Stimulated activated naive CD8-positive, alpha-beta T cell treated with anti-CD3 and anti-CD28 coated beads, Interleukin-15, Interleukin-2, amounts not matched to agents 100 ng/mL and 50 ng/mL, for 24 hours (primary cell): ENCODE results near the gene NPAS3.
A peak's percentile ranks its signal among the peaks of the same experiment; 100 is the strongest.

Experiments used
- H3K27ac Mint-ChIP-seq: one replicate; pipeline ENCODE4 v1.8.0; 2021; ENCODE audit warnings: mild to moderate bottlenecking, mixed read lengths
- H3K27me3 Mint-ChIP-seq: one replicate; pipeline ENCODE4 v1.8.0; 2021; ENCODE audit warnings: mixed read lengths
- H3K36me3 Mint-ChIP-seq: one replicate; pipeline ENCODE4 v1.8.0; 2021; ENCODE audit warnings: low read depth, mixed read lengths
- H3K4me1 Mint-ChIP-seq: one replicate; pipeline ENCODE4 v1.8.0; 2021; ENCODE audit warnings: low read depth, mixed read lengths
- H3K4me3 Mint-ChIP-seq: one replicate; pipeline ENCODE4 v1.8.0; 2021; ENCODE audit warnings: mild to moderate bottlenecking, mixed read lengths
- H3K9me3 Mint-ChIP-seq: one replicate; pipeline ENCODE4 v1.8.0; 2021; ENCODE audit warnings: mixed read lengths

Gene NPAS3

DNA sequence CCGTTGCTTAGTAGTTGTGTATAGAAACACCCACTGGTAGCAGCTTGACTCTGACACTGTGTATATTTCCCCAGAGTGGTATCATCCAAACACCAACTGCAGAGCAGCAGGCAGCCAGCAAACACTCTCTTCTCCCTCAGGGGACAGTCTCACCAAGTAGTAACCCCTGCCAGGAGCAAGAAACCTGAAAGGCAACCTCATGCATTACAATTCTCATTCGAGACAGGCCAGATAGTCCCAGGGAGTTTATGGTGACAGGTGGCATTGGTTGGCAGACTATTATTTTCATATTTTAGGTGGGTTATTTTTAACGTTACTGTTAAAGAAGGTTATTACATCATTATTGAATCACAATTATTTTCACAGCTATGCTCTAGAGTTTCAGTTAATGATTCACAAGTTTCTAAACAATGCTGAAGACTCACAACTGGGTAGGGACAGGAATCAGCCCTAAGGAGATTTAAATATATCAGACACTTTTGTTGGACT, 789.4 kb downstream of the NPAS3 start:
- Mint-ChIP-seq H3K27me3 (no peaks in the 10 kb centered on the region), H3K4me1 (no peaks in the 10 kb centered on the region), H3K27ac (no peak overlapping the region), H3K4me3 (no peak overlapping the region), H3K9me3 (no peaks in the 10 kb centered on the region), H3K36me3 (no peaks in the 10 kb centered on the region)

DNA sequence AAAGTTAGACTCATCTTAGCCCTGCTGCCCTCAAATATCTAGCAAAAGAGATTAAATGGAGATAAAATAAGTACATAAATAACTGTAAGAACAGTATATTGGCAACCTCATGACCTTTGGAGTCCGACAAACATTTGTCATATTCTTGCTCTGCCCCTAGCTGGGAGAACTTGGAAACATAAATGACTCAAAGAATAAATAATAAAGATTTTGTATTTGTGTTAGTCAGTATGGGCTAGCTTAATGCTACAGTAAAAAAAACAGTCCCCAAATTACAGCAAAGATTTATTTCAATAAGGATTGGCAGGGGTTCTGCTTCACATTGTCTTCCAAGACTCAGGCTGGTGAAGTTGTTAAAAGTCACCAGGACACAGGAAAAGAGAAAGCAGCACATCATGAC, 791.5 kb downstream of the NPAS3 start:
- no peaks in the 10 kb centered on the region for H3K9me3 Mint-ChIP-seq
- H3K4me3 Mint-ChIP-seq = no peak overlapping the region
- H3K36me3 Mint-ChIP-seq = no peaks in the 10 kb centered on the region

DNA sequence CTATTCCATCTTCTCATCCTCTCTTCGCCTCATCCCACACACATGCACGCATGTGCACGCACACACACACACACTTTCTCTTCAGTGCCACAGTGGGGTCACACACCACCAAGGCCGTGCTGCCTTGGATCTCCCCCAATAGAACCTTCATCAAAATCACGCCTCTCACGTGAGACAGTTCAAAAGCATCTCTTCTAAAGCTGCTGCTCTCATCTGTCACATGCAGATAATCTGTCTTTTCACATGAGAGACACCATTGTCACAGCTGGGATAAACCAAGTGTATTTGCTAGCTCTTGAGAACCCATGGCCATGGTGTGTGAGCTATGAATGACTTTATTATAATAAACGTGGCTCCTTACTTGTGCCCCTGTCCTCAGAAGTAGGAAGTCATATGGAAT, 793.5 kb downstream of the NPAS3 start:
- Mint-ChIP-seq H3K27ac (no peak overlapping the region), H3K4me3 (no peak overlapping the region), H3K4me1 (peaks cover 14% of the 10 kb centered on the region), H3K27me3 (no peaks in the 10 kb centered on the region), H3K36me3 (no peaks in the 10 kb centered on the region), H3K9me3 (no peaks in the 10 kb centered on the region)

More for the DNA sequence above, 791.5 kb downstream of the NPAS3 start:
- peaks cover 14% of the 10 kb centered on the region for H3K4me1 Mint-ChIP-seq
- H3K27ac Mint-ChIP-seq = no peak overlapping the region
- no peaks in the 10 kb centered on the region for H3K27me3 Mint-ChIP-seq

DNA sequence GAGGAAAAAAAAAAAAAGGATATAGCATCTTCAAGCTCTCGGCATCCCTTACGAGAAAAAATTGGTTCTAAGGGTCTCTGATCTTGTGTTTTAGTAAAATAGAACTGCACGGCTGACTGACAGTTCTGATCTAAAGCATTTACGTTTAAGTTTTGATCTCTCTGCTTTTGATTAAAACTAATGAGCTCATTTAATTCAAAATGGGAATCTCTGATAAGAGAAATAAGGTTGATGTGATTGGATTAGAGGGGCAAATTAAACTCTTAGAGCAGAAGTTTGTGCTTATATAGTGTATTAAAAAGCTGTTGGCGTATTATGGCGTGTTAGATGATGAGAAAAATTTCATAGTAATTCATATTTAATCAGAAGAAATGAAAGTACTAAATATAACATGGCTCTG, 794.6 kb downstream of the NPAS3 start:
- Mint-ChIP-seq H3K27ac (no peak overlapping the region), H3K27me3 (peaks cover 1% of the 10 kb centered on the region), H3K9me3 (no peaks in the 10 kb centered on the region), H3K36me3 (no peaks in the 10 kb centered on the region), H3K4me1 (peaks cover 14% of the 10 kb centered on the region), H3K4me3 (no peak overlapping the region)

DNA sequence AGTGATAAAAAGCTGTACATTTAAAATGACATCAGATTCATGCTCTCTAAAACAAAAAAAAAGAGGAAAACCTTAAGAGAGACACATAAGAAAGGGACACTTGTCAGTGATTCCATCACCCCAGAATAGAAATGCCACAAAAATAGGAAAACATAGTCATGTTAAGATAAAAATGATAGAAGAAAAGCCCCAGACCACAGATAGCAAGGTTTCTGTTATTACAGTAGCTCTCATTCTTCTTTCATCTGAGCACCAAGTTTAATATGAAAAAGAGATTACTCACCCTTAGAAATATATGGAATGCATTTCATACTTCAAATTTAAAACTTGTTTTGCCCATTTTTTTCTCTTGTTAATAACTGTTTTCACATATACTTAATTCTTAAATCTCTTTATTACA, 795.0 kb downstream of the NPAS3 start:
- Mint-ChIP-seq H3K27me3 (peaks cover 5% of the 10 kb centered on the region), H3K36me3 (no peaks in the 10 kb centered on the region), H3K4me1 (peaks cover 14% of the 10 kb centered on the region), H3K27ac (no peak overlapping the region), H3K4me3 (no peak overlapping the region), H3K9me3 (no peaks in the 10 kb centered on the region)

DNA sequence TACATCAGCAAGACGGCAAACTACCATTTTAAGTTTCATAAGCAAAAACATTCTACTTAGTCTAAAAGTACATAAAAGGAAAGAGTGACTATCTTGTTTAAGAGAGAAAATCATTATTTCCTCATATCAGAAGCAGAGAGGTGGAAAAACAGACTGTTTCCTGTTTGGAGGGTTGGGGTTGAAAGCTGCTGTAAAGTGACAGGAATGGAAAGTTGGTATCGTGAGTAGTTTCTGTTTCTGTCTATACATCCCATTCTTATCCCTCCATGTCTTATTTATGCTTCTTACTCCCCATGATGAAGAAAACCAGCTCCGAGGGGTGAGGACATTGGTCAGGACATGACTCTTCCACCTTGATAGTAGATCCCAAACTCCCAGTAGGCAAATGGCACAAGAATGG, 795.7 kb downstream of the NPAS3 start:
- Mint-ChIP-seq H3K27ac (peak overlapping the region; percentile 61), H3K9me3 (no peaks in the 10 kb centered on the region), H3K4me1 (peaks cover 14% of the 10 kb centered on the region), H3K4me3 (no peak overlapping the region), H3K27me3 (peaks cover 8% of the 10 kb centered on the region), H3K36me3 (no peaks in the 10 kb centered on the region)

DNA sequence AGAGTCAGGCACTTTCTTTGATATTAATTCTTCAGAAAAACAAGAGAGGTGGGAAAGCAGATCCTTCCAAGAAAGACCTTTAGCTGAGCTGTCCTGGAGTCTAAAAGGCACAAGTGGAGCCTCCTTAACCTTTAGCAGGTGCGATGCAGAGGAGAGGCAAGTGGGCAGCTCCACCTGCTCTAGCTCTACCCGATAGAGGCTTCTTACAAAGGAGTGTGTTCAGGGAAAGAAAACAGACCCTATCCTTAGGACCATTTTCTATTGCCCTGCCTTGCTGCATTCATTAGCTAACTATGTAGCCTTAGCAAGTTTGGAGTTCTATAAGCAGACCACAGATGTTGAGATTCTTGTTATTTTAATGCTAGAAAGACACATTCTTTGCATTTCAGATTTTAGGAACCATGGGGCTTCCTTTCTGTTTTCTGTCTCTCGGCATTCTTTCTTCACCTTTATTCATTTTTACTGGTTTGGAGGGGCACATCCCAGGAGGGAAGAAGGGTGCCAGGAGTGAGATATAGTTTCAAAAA, 797.7 kb downstream of the NPAS3 start:
- Mint-ChIP-seq H3K4me3 (no peak overlapping the region), H3K36me3 (no peaks in the 10 kb centered on the region), H3K4me1 (peaks cover 14% of the 10 kb centered on the region), H3K9me3 (no peaks in the 10 kb centered on the region), H3K27ac (no peak overlapping the region), H3K27me3 (peaks cover 8% of the 10 kb centered on the region)

DNA sequence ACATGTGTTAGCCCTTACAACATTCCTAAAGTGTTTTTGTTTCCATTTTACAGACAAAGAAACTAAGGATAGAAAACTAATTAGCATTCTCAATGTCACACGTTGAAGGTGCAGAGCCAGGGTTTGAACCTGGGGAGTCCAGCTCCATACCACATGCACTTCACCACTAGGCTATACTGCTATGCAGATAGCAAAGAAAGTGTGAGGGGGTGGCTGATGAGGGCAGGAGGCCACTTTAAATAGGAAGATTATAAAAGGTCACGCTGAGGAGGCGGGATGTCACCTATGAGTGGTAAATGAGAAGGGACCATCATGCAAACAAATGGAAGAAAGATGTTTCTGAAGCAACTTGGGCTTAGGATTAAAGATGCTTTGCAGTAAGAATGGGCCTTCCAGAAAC, 798.3 kb downstream of the NPAS3 start:
- H3K9me3 Mint-ChIP-seq = no peaks in the 10 kb centered on the region
- H3K27ac Mint-ChIP-seq = no peak overlapping the region
- peaks cover 14% of the 10 kb centered on the region for H3K4me1 Mint-ChIP-seq
- H3K27me3 Mint-ChIP-seq = peaks cover 8% of the 10 kb centered on the region
- H3K4me3 Mint-ChIP-seq = no peak overlapping the region
- no peaks in the 10 kb centered on the region for H3K36me3 Mint-ChIP-seq

DNA sequence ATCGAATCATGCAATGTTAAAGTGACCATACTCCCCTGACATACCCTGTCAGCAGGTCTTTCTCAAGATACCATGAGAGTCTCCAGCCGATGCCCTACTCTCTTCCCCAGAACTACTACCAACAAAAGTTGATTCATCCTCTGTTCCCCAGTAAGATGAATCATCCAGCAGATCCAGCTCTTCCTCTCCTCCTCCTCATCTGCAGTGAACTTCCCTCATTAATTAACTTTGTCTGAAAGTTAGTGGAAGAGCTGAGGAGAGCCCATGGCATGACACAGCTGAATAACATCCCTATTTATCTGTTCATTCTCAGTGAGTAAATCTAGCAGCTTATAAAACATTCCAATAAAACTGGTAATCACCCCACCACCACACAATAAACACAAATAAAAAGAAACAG, 798.8 kb downstream of the NPAS3 start:
- Mint-ChIP-seq H3K27ac (no peak overlapping the region), H3K4me1 (peaks cover 14% of the 10 kb centered on the region), H3K27me3 (peaks cover 8% of the 10 kb centered on the region), H3K9me3 (no peaks in the 10 kb centered on the region), H3K36me3 (no peaks in the 10 kb centered on the region), H3K4me3 (no peak overlapping the region)

DNA sequence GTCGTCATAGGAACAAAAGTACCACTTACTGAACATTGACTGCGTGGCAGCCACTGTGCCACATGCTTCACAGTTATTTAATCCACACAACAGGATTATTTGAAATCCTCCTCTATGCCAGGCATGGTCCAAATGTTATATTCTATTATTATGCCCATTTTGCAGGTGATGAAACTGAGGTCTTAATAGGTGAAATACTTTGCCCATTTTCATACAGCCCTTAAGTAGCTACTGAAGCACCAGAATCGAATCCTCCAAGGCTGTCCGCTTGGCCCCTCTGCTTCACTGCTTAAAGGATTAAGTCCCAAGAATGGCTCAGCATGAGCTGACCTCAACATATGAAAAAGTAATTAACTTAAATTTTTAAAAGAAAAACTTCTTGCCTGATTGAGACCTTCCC, 799.4 kb downstream of the NPAS3 start:
- Mint-ChIP-seq H3K36me3 (no peaks in the 10 kb centered on the region), H3K4me3 (no peak overlapping the region), H3K4me1 (peaks cover 14% of the 10 kb centered on the region), H3K9me3 (no peaks in the 10 kb centered on the region), H3K27ac (no peak overlapping the region), H3K27me3 (peaks cover 8% of the 10 kb centered on the region)

DNA sequence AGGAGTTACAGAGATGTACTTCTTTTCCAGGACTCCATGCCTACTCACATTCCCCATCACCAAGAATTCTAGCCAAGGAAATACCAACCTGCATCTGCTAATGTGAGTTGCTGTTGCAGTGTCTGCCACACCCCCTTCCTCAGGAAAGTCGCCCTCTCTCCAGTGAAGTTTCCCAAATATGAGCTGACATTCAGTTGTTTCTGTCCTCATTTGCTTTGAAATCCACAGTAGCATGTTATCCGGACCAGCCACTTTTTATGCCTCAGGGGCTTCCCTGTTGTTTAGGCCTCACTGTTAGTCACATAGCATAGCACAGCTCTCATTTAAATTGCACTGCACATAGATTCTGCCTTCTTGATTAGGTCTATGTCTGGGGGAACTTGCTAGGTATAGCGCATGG, 799.8 kb downstream of the NPAS3 start:
- H3K4me1 Mint-ChIP-seq = peaks cover 11% of the 10 kb centered on the region
- H3K9me3 Mint-ChIP-seq = no peaks in the 10 kb centered on the region
- no peaks in the 10 kb centered on the region for H3K36me3 Mint-ChIP-seq
- peaks cover 8% of the 10 kb centered on the region for H3K27me3 Mint-ChIP-seq
- H3K4me3 Mint-ChIP-seq = no peak overlapping the region
- no peak overlapping the region for H3K27ac Mint-ChIP-seq

DNA sequence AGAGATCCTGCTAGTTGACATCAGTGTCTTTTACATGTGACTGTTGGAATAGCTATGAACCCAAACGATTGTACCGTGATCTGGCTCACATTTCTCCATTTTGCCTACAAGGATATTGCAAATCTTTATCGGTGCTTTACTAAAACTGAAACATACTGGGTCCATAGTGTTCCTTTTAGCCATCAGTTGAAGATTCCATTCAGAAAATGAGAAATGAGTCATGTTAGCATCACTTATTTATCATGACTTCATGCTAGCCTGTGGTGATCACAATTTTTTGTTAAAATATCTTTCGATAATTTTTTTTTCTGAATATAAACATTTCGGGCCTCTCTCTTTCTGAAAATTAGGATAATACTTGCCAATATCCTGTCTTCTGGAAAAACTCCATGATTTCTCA, 801.9 kb downstream of the NPAS3 start:
- Mint-ChIP-seq H3K27me3 (peaks cover 8% of the 10 kb centered on the region), H3K27ac (no peak overlapping the region), H3K4me3 (no peak overlapping the region), H3K4me1 (no peaks in the 10 kb centered on the region), H3K9me3 (no peaks in the 10 kb centered on the region), H3K36me3 (no peaks in the 10 kb centered on the region)

DNA sequence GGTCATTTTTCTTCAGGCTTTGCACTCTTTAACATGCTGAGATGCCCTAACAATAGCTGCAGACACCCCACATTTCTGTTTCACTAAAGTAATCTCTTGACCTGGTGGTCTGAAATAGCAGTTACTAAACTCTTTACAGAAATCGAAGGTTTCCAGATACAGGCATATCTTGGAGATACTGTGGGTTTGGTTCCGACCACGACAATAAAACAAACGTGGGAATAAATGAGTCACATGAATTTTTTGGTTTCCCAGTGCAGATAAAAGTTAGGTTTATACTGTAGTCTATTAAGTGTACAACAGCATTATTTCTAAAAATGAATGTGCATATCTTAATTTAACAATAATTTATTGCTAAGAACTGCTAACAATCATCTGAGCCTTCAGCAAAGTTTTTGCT, 803.5 kb downstream of the NPAS3 start:
- Mint-ChIP-seq H3K9me3 (no peaks in the 10 kb centered on the region), H3K4me1 (no peaks in the 10 kb centered on the region), H3K36me3 (no peaks in the 10 kb centered on the region), H3K27ac (no peak overlapping the region), H3K27me3 (peaks cover 8% of the 10 kb centered on the region), H3K4me3 (no peak overlapping the region)

DNA sequence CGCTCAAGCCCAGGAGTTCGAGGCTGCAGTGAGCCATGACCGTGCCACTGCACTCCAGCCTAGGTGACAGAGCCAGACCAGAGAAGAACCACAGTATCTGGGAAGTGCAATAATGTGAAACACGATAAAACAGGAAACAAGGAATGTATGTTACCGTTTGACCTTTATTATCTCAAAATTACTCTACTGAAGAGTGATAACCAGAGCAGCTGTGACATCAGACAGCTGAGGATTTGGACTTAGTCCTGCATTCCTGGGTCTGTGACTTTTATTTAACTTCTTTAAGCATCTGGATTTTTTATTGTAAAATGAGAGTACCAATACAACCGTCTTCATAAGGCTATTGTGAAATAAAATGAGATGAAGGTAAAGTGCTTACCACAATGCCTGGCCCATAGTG, 806.5 kb downstream of the NPAS3 start:
- peaks cover 7% of the 10 kb centered on the region for H3K27me3 Mint-ChIP-seq
- H3K27ac Mint-ChIP-seq = no peak overlapping the region
- H3K4me3 Mint-ChIP-seq = no peak overlapping the region
- no peaks in the 10 kb centered on the region for H3K9me3 Mint-ChIP-seq
- no peaks in the 10 kb centered on the region for H3K36me3 Mint-ChIP-seq
- no peaks in the 10 kb centered on the region for H3K4me1 Mint-ChIP-seq

DNA sequence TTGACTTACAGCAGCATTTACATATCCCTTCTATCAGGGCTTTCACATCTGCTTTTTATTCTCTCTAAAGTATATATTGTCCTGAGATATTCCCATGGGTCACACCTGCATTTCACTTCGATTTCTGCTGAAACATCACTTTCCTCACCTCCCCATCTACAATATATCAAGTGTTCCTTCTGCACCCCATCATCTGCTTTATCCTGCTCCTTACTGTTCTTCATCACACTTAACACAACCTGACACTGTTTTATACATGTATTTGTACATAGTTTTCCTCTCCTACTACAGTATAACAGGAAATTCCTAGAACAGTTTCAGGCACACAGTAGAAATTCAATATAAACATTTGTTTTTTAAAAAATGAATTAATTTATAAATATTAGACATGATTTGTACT, 809.1 kb downstream of the NPAS3 start:
- Mint-ChIP-seq H3K4me3 (no peak overlapping the region), H3K27me3 (peaks cover 13% of the 10 kb centered on the region), H3K27ac (no peak overlapping the region), H3K36me3 (no peaks in the 10 kb centered on the region), H3K4me1 (no peaks in the 10 kb centered on the region), H3K9me3 (no peaks in the 10 kb centered on the region)

DNA sequence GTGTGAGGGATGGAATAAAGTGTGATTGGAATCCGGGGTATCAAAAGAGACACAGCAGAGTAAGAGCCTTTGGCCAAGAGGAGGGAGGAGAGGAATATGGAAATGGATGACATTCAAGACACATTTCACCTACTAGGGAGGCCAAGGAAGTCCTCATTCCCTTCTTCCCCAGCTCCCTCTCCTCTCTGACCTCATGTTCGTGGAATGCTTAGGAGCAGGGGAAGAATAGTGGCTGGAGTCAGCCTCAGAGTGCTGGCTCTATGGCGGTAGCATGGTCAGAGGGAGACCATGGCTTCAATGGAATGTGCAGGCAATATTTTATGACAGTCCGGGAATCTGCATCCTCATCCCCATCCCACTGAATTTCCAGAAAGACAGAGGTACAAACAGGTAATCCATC, 815.6 kb downstream of the NPAS3 start:
- Mint-ChIP-seq H3K4me3 (no peak overlapping the region), H3K27me3 (peaks cover 12% of the 10 kb centered on the region), H3K36me3 (no peaks in the 10 kb centered on the region), H3K27ac (no peak overlapping the region), H3K9me3 (no peaks in the 10 kb centered on the region), H3K4me1 (no peaks in the 10 kb centered on the region)
